Measurements from ENCODE around the gene TRPC4AP. TPM values are rescaled to one million over a fixed set of nuclear protein-coding genes. Genes with fewer than 3 reads are reported as not detected.

The TRPC4AP gene
- total RNA-seq, 1 donor from 2014 or later, result 61.9 TPM

DNA sequence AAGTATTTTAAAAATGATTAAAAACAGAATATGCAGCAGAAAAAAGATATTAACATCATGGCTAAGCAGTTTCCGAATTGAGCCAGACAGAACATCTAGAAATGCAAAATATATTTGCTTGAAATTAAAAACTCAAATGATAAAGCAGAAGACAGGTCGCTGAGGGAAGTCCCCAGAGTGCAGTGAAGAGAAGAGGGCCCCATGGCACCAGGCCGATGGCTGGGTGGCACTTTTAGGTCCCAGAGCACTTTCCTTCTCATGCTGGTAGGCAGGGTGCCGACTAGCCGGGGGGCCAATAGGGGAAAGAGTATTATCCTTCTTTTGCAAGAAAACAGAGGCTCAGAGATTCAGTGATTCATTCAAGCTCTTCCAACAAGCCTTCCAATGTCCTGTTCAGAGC lies 78.1 kb downstream of the TRPC4AP start:
- peaks cover 0 to 57% of the 10 kb centered on the region in 2 donors for H3K36me3 ChIP-seq

DNA sequence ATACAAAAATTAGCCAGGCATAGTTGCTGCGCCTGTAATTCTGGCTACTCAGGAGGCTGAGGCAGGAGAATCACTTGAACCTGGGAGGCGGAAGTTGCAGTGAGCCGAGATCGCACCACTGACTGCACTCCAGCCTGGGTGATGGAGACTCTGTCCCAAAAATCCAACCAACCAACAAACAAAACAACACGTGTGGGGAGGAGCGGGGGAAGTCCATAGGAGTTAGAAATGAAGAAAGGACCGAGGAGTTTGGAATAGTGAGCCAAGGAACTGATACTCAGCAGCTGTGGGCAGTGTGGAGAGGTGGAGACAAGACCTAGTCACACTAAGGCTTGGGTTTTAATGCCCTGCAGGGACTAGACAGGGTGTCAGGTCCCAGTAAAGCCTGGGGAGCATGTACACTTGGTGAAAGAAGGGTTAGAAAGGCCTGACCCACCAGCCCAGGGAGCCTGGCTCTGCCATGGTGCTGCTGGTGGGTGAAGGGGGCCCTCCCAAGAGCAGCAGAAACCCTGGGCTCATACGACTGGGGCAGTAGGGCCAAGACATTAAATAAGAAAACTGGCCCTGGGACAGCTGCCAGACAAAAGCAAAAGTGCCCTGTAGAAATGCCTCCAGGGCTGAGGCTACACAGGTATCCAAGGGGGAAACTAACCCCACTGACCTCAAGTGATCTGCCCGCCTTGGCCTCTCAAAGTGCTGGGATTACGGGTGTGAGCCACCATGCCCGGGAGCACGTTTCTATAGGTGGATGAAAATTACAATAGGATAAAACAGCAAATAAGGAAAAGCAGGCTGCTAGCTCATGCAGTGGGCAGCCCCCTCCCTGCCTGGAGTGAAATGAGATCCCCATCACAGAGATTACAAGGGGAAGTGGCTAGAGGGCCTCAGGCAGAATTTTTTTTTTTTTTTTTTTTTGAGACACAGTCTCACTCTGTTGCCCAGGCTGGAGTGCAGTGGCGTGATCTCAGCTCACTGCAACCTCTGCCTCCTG lies 78.9 kb downstream of the TRPC4AP start:
- intact Hi-C loops (cut with DNase I), result no loop called here
- H3K9me3 ChIP-seq, result no peaks in the 10 kb centered on the region
- no peak for TF ChIP-seq POLR2AphosphoS5 (IDR thresholded peaks at IDR 0.05; ENCODE audit: insufficient read depth in 1 of 2, low read depth in 1 of 2)
- no peak for TF ChIP-seq POLR2A (IDR thresholded peaks at IDR 0.05)
- TF ChIP-seq, protein P1, sequence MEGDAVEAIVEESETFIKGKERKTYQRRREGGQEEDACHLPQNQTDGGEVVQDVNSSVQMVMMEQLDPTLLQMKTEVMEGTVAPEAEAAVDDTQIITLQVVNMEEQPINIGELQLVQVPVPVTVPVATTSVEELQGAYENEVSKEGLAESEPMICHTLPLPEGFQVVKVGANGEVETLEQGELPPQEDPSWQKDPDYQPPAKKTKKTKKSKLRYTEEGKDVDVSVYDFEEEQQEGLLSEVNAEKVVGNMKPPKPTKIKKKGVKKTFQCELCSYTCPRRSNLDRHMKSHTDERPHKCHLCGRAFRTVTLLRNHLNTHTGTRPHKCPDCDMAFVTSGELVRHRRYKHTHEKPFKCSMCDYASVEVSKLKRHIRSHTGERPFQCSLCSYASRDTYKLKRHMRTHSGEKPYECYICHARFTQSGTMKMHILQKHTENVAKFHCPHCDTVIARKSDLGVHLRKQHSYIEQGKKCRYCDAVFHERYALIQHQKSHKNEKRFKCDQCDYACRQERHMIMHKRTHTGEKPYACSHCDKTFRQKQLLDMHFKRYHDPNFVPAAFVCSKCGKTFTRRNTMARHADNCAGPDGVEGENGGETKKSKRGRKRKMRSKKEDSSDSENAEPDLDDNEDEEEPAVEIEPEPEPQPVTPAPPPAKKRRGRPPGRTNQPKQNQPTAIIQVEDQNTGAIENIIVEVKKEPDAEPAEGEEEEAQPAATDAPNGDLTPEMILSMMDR (IDR thresholded peaks at IDR 0.05), result no peak
- H3K27me3 ChIP-seq, result no peaks in the 10 kb centered on the region
- H3K36me3 ChIP-seq, result peaks cover 0 to 66% of the 10 kb centered on the region in 2 donors
- H3K4me1 ChIP-seq, result peaks cover 29% of the 10 kb centered on the region
- H3K4me3 ChIP-seq, result no peak overlapping the region
- DNase-seq (ENCODE audit: extremely low spot score in 2 of 2), result peak; percentile 65 to 84
- H3K27ac ChIP-seq, result no peak overlapping the region

More for the DNA sequence above, 78.1 kb downstream of the TRPC4AP start:
- no peak for TF ChIP-seq POLR2A (IDR thresholded peaks at IDR 0.05)
- TF ChIP-seq, protein P1 (IDR thresholded peaks at IDR 0.05), result no peak
- TF ChIP-seq POLR2AphosphoS5 (IDR thresholded peaks at IDR 0.05; ENCODE audit: insufficient read depth in 1 of 2, low read depth in 1 of 2), result no peak
- Histone ChIP-seq H3K27ac (no peak overlapping the region), H3K4me3 (no peak overlapping the region), H3K4me1 (peaks cover 34% of the 10 kb centered on the region), H3K9me3 (no peaks in the 10 kb centered on the region), H3K27me3 (no peaks in the 10 kb centered on the region)
- peak; percentile 42 to 49 for DNase-seq (ENCODE audit: extremely low spot score in 2 of 2)
- intact Hi-C loops (cut with DNase I), result no loop called here

DNA sequence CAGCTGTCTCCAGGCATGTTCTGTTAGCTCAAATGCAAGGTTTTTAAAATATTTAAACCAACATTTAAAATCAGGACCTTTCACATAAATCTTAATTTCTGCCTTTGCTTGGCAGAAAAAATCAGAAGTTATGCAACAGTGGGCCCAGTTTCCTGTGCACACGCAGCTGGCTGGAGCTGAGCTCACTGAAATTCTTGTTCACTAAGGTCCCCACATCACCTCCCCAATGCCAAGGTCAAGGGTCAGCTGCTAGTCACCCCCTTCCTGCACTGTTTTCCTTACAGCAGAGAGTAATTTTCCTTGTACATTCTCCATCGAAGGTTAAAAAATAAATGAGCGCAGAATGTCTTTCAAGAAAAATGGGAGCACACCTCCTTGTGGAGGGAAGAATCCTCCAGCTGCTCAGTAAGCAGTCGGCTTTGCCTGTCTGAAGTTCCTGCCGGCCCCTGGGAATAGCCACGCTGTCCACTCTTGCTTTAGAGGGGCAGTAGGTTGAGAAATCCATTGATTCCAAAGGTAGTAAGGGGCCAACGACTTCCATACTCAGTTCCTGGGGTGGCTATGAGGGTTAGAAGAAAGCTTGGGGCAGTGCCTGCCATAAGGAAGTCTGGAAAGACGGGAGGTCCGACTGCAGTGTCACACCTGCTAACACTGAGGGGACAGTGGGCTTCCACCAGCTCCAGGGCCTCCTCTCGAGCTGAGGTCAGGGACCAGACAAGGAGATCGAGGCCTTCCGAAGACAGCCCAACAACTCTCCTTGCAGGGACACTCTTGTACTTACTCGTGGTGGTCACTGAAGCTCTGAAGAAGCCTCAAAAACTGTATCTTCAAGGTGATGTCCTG lies 80.2 kb downstream of the TRPC4AP start:
- peak; percentile 49 to 83 for DNase-seq (ENCODE audit: extremely low spot score in 2 of 2)
- Histone ChIP-seq H3K4me1 (peaks cover 20% of the 10 kb centered on the region), H3K27me3 (no peaks in the 10 kb centered on the region), H3K4me3 (no peak overlapping the region), H3K27ac (no peak overlapping the region), H3K9me3 (no peaks in the 10 kb centered on the region), H3K36me3 (peaks cover 0 to 78% of the 10 kb centered on the region in 2 donors)
- TF ChIP-seq, protein P1 (IDR thresholded peaks at IDR 0.05), result no peak
- TF ChIP-seq POLR2A (IDR thresholded peaks at IDR 0.05) (no peak), POLR2AphosphoS5 (IDR thresholded peaks at IDR 0.05; ENCODE audit: insufficient read depth in 1 of 2, low read depth in 1 of 2) (no peak)
- intact Hi-C loops (cut with DNase I), result no loop called here

DNA sequence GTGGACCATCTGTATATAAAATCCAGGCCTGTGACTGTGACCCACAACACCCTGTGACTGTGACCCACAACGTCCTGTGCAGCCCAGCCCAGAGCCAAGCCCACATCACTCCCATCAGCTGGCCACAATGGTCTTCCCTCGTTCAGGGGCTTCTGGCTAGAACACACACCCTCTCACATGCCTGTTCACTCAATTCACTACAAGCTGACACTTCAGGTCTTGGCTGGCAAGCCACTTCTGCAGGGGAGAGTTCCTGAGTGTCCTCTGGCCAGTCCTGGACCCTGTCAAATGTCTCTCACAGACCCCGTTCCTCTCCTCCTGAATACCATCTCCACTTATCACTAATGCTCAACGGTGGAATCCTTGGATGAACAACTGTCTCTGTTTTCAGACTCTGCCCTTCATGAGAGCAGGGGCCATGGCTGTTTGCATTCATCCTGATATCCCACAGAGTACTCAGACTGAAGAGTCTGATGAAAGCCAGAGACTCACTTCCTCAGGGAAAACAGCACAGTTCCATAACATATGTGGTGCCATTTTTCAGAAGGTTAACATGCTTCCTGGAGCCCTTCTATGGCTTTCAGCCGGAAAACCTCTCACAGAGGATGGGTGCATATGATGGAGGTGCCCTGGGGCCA lies 80.9 kb downstream of the TRPC4AP start:
- TF ChIP-seq POLR2AphosphoS5 (IDR thresholded peaks at IDR 0.05; ENCODE audit: insufficient read depth in 1 of 2, low read depth in 1 of 2) (no peak), POLR2A (IDR thresholded peaks at IDR 0.05) (no peak)
- TF ChIP-seq, protein P1 (IDR thresholded peaks at IDR 0.05), result no peak
- peaks cover 15% of the 10 kb centered on the region for H3K4me1 ChIP-seq
- no peak overlapping the region for H3K4me3 ChIP-seq
- H3K27ac ChIP-seq, result no peak overlapping the region
- peaks cover 0 to 86% of the 10 kb centered on the region in 2 donors for H3K36me3 ChIP-seq
- intact Hi-C loops (cut with DNase I), result no loop called here
- H3K27me3 ChIP-seq, result no peaks in the 10 kb centered on the region
- H3K9me3 ChIP-seq, result no peaks in the 10 kb centered on the region
- DNase-seq (ENCODE audit: extremely low spot score in 2 of 2), result peak in 1 of 2 donors; percentile 82
